GM12878 (cell line): ENCODE data around the gene CDC6. TPM values are rescaled to one million over a fixed set of nuclear protein-coding genes. Genes with fewer than 3 reads are reported as not detected.
A peak's percentile ranks its signal among the peaks of the same experiment; 100 is the strongest.

Source experiments
- ATAC-seq: fragments of 200-7000 bp; cut with Tn5 transposase; 3 replicates; pipeline ENCODE4 v1.9.1; 2020; ENCODE audit warnings: mild to moderate bottlenecking, moderate library complexity
- BruUV-seq: library from RNA; stranded (reverse); fragments of 400-500 nt; replicated peaks from 2 replicates; lab custom pipeline; 2021; lab: Mats Ljungman, UMichigan
- CTCF ChIA-PET: fragments of 300-600 bp; sonication (Branson Sonifier 250); formaldehyde crosslinking; extraction: SDS; loops from one replicate; lab custom pipeline; 2021; ENCODE audit warnings: inconsistent platforms; lab: Yijun Ruan, JAX
- POLR2A ChIA-PET: fragments of 350-600 bp; formaldehyde crosslinking; extraction: SDS; loops from one replicate; lab custom pipeline; 2021; ENCODE audit warnings: inconsistent platforms; lab: Charles Lee
- RAD21 ChIA-PET: fragments of 300-600 bp; sonication (Branson Sonifier 250); formaldehyde crosslinking; loops from one replicate; lab custom pipeline; 2023; ENCODE audit warnings: antibody characterized with exemption; ENCODE audit not compliant: unreplicated experiment; lab: Charles Lee
- SMC1A ChIA-PET: fragments of 300-600 bp; sonication (Branson Sonifier 250); formaldehyde crosslinking; loops from one replicate; lab custom pipeline; 2023; ENCODE audit not compliant: unreplicated experiment, uncharacterized antibody; lab: Charles Lee
- DNase-seq: peaks from one replicate; pipeline ENCODE4 v3.0.0-alpha.2; 2011; ENCODE audit warnings: low read depth, low spot score
- FAIRE-seq: peaks from 3 replicates; lab custom pipeline; 2011; peaks lifted over from hg19 to GRCh38; lab: Jason Lieb, UNC
- H2AFZ ChIP-seq: 2 replicates; pipeline ENCODE4 v1.6.0; 2011; ENCODE audit warnings: low read depth, low read length, control low read depth; ENCODE audit not compliant: control insufficient read depth
- H3K27ac ChIP-seq: 2 replicates; pipeline ENCODE4 v1.5.1; 2011; ENCODE audit warnings: control low read depth; ENCODE audit not compliant: control insufficient read depth, insufficient read depth
- H3K27me3 ChIP-seq, 2 experiments: replicated peaks in 1 of 2; 2 replicates each; pipeline versions ENCODE4 v1.6.0 to v1.6.1; 2011; ENCODE audit warnings: low read length in 1 of 2; ENCODE audit not compliant: control insufficient read depth in 2 of 2, insufficient read depth in 2 of 2
- H3K36me3 ChIP-seq, 2 experiments: 2 replicates each; pipeline ENCODE4 v1.5.1; 2011; ENCODE audit warnings: low read length in 1 of 2; ENCODE audit not compliant: control insufficient read depth in 2 of 2, insufficient read depth in 2 of 2
- H3K4me1 ChIP-seq: 2 replicates; pipeline ENCODE4 v1.6.1; 2011; ENCODE audit warnings: mild to moderate bottlenecking, low read length, moderate library complexity, mixed read lengths; ENCODE audit not compliant: control insufficient read depth, insufficient read depth
- H3K4me2 ChIP-seq: 2 replicates; pipeline ENCODE4 v1.6.0; 2011; ENCODE audit warnings: control low read depth; ENCODE audit not compliant: control insufficient read depth, insufficient read depth
- H3K4me3 ChIP-seq: fragments of 200-600 bp; sonication (generic); 2 replicates; pipeline ENCODE4 v1.5.1; 2016
- H3K79me2 ChIP-seq: 2 replicates; pipeline ENCODE4 v1.6.0; 2011; ENCODE audit warnings: low read length; ENCODE audit not compliant: control insufficient read depth, insufficient read depth
- H3K9ac ChIP-seq: 2 replicates; pipeline ENCODE4 v1.8.0; 2011; ENCODE audit warnings: low read length, control low read depth, mixed read lengths; ENCODE audit not compliant: control insufficient read depth, insufficient read depth
- H3K9me3 ChIP-seq: replicated peaks from 3 replicates; pipeline ENCODE4 v1.5.1; 2011; ENCODE audit warnings: mild to moderate bottlenecking, low read length; ENCODE audit not compliant: control insufficient read depth, insufficient read depth
- H4K20me1 ChIP-seq: 2 replicates; pipeline ENCODE4 v1.6.0; 2011; ENCODE audit not compliant: control insufficient read depth, insufficient read depth
- FOXM1 ChIP-seq: IDR thresholded peaks from 2 replicates; pipeline ENCODE4 v1.6.1; 2012; ENCODE audit warnings: low read depth, mild to moderate bottlenecking, inconsistent platforms, low read length, moderate library complexity
- HCFC1 ChIP-seq: fragments of 150-350 bp; IDR thresholded peaks from 2 replicates; pipeline ENCODE4 v1.6.1; 2014; ENCODE audit warnings: low read length
- KDM1A ChIP-seq: fragments of 200-600 bp; sonication (generic); IDR thresholded peaks from 2 replicates; pipeline ENCODE4 v1.6.1; 2016; ENCODE audit warnings: borderline replicate concordance
- LARP7 ChIP-seq: fragments of 450-650 bp; IDR thresholded peaks from 2 replicates; pipeline ENCODE4 v1.6.1; 2017; ENCODE audit warnings: mild to moderate bottlenecking
- MLLT1 ChIP-seq: fragments of 450-650 bp; IDR thresholded peaks from 2 replicates; pipeline ENCODE4 v1.6.1; 2016; ENCODE audit warnings: mild to moderate bottlenecking
- REST ChIP-seq: IDR thresholded peaks from 2 replicates; pipeline ENCODE4 v1.6.1; 2012; ENCODE audit warnings: mild to moderate bottlenecking, low read depth, low read length
- SIX5 ChIP-seq: IDR thresholded peaks from 2 replicates; pipeline ENCODE4 v1.6.1; 2011; ENCODE audit warnings: mild to moderate bottlenecking, low read depth, low read length, moderate library complexity; ENCODE audit not compliant: severe bottlenecking
- USF2 ChIP-seq: IDR thresholded peaks from 2 replicates; pipeline ENCODE4 v1.6.1; 2011; ENCODE audit warnings: low read depth, low read length, improper control_type of control experiment, borderline replicate concordance
- ZZZ3 ChIP-seq: IDR thresholded peaks from 2 replicates; pipeline ENCODE4 v1.6.1; 2011; ENCODE audit warnings: low read depth; ENCODE audit not compliant: control insufficient read depth, insufficient read length
- whole genome bisulfite sequencing: methylation state at CpG from one replicate; pipeline ENCODE4 v1.1.6; 2016; ENCODE audit warnings: low lambda C conversion rate; ENCODE audit not compliant: insufficient replicate concordance, insufficient coverage; ENCODE audit errors: missing lambda C conversion rate; 5-methylcytosine and 5-hydroxymethylcytosine counted together
- in situ Hi-C: fragments of 300-500 bp; cut with MboI; formaldehyde crosslinking; loops from 9 replicates; pipeline ENCODE4 v1.14.3; 2018; ENCODE audit warnings: mixed read lengths
- intact Hi-C: fragments of 100-400 bp; cut with micrococcal nuclease; formaldehyde crosslinking; loops from one replicate; pipeline ENCODE4 v1.14.2; 2022; ENCODE audit not compliant: unreplicated experiment
- polyA plus RNA-seq, 11 experiments: library from polyadenylated mRNA; depleted of rRNA in 4 of 11; unstranded in 6 of 11; stranded (reverse) in 5 of 11; fragments of >200 nt; fragmentation: Nextera tagmentation in 4 of 11; fragmentation: Illumina TruSeq in 1 of 11; extraction: Ambion mirVana in 4 of 11; extraction: Trizol in 1 of 11; gene quantifications; 1 replicate in 1 of 11; 2 replicates in 10 of 11; pipeline versions ENCODE4 v1.2.1 to v1.2.3, GENCODE V29; 2011 to 2016; ENCODE audit warnings: inconsistent platforms in 2 of 11, missing spikeins in 2 of 11, low read depth in 1 of 11
- total RNA-seq, 4 experiments: library from RNA; depleted of rRNA in 3 of 4; stranded (reverse); fragments of >200 nt in 3 of 4; fragmentation: Illumina TruSeq in 1 of 4; extraction: Trizol in 1 of 4; gene quantifications; 2 replicates each; pipeline versions ENCODE4 v1.2.1 to v1.2.3, GENCODE V29; 2013 to 2021

The CDC6 gene
- total and polyA plus RNA-seq, 10 of the 15 experiments (the other 5 are each of a cell fraction or from before 2014, with no cell fraction given): 13.3 to 60.9 (median 47.6) TPM

- peak overlapping the region; percentile 53 for H3K4me2 ChIP-seq
- in situ Hi-C loops (no loop called here), intact Hi-C loops (no loop called here)
- no peak for FAIRE-seq
- 100% methylated on average over 1 of the region's 1 CpG for WGBS
- BruUV-seq: no TSS peak
- H3K27ac ChIP-seq: no peak overlapping the region
- no peaks in the 10 kb centered on the region for H3K9me3 ChIP-seq
- peaks cover 53% of the 10 kb centered on the region for H3K79me2 ChIP-seq
- DNase-seq: no peak
- TF ChIP-seq MLLT1: no peak
- TF ChIP-seq REST: no peak
- no peak for TF ChIP-seq FOXM1
- no peak for TF ChIP-seq HCFC1
- no peak for TF ChIP-seq SIX5
- TF ChIP-seq LARP7: no peak
- TF ChIP-seq ZZZ3: no peak
- no peak for TF ChIP-seq KDM1A
- no peak for TF ChIP-seq USF2
- no peak overlapping the region for H3K9ac ChIP-seq
- no peak for ATAC-seq
- H3K4me3 ChIP-seq: no peak overlapping the region
- ChIA-PET CTCF (interaction anchor here (0.7 to 1.4 kb wide), 6 partner anchors 14 to 227 kb away, joined by 3 to 15 read pairs (median 5); no protein-coding TSS in a partner anchor), POLR2A (interaction anchor here (0.6 to 1.1 kb wide), 2 partner anchors 33 to 42 kb away, joined by 3 to 4 read pairs; no protein-coding TSS in a partner anchor), SMC1A (interaction anchor here (0.9 to 1.6 kb wide), 7 partner anchors 11 to 192 kb away, joined by 3 to 9 read pairs (median 4); no protein-coding TSS in a partner anchor), RAD21 (interaction anchor here (0.6 to 1.6 kb wide), 5 partner anchors 15 to 194 kb away, joined by 3 to 12 read pairs (median 5); no protein-coding TSS in a partner anchor)
- H3K4me1 ChIP-seq: peaks cover 50% of the 10 kb centered on the region
- peaks cover 13 to 17% of the 10 kb centered on the region in 2 experiments for H3K36me3 ChIP-seq
- H3K27me3 ChIP-seq: no peaks in the 10 kb centered on the region
- H4K20me1 ChIP-seq: no peaks in the 10 kb centered on the region; the same call in 1 of the 2 replicates
- H2AFZ ChIP-seq: no peak overlapping the region
Measured at GRCh38 chr17:40340327-40340726, 52.6 kb downstream of the CDC6 start.
